ENCODE data around the gene IMMP2L. TPM values are rescaled to one million over a fixed set of nuclear protein-coding genes. Genes with fewer than 3 reads are reported as not detected.
"Not testable (repeated sequence)": the region's sequence is repeated elsewhere in the genome, so short reads cannot be mapped to it uniquely, and the experiment has no call there.

IMMP2L gene
- total and polyA plus RNA-seq, 8 donors = 2.5 to 40.8 (median 20.0) TPM; not detected in 1

DNA sequence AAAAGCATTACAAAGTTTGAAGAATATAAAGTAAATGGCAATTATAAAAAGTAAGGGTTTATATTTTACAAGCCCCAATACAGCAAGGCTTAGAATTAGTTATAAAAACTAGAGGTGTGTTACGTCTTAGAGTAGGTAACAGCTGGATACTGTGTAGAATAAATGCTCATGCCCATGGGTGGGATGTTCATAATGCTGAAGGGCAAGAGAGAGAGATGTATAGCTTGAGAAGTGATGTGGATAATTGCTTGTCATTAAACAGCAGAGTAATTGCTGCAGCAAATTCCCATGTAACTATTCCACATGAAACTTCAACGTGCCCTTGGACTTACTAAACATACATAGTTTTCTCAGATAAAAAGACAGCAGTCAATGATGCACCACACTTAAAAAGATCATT lies 233.8 kb downstream of the IMMP2L start:
- Histone ChIP-seq H3K36me3 (no peaks in the 10 kb centered on the region), H3K4me3 (no peak overlapping the region), H3K4me1 (no peaks in the 10 kb centered on the region), H3K9me3 (peaks cover 0 to 2% (median 0%) of the 10 kb centered on the region in 4 donors), H3K27me3 (no peaks in the 10 kb centered on the region), H3K27ac (no peak overlapping the region)
- WGBS, 5 donors = 85 to 94% (median 87%) methylated on average over 2 of the region's 2 CpGs
- intact Hi-C loops (cut with DNase I; ENCODE audit: low total_unique reads) = no loop called here
- no peak for DNase-seq
- TF ChIP-seq POLR2A (IDR thresholded peaks at IDR 0.05) (no peak), POLR2AphosphoS5 (IDR thresholded peaks at IDR 0.05) (no peak), CTCF (IDR thresholded peaks at IDR 0.05) (no peak), EP300 (IDR thresholded peaks at IDR 0.05) (no peak)

DNA sequence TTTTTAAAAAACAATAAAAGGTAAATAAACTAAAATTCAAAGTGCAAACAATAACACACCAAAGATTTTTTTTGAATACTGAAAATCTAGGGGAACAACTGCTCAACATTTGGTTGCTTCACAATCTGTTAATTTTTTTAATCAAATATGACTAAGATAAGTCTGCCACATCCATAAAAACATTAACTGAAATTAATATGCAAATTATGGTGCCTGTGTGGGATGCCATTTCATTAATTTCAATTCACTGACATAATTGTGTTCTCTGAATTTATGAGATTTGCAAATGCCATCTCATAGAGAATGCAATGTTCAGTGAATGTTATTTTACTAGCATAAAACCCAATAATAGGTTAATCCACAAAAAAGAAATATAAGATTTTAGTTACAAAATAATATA lies 237.5 kb downstream of the IMMP2L start:
- no peak overlapping the region for H3K27ac ChIP-seq
- DNase-seq = no peak
- no peak for TF ChIP-seq CTCF (IDR thresholded peaks at IDR 0.05)
- no peak for TF ChIP-seq POLR2A (IDR thresholded peaks at IDR 0.05)
- H3K27me3 ChIP-seq = no peaks in the 10 kb centered on the region
- intact Hi-C loops (cut with DNase I; ENCODE audit: low total_unique reads) = no loop called here
- no peaks in the 10 kb centered on the region for H3K36me3 ChIP-seq
- no peaks in the 10 kb centered on the region for H3K9me3 ChIP-seq
- no peak overlapping the region for H3K4me3 ChIP-seq
- no peaks in the 10 kb centered on the region for H3K4me1 ChIP-seq

DNA sequence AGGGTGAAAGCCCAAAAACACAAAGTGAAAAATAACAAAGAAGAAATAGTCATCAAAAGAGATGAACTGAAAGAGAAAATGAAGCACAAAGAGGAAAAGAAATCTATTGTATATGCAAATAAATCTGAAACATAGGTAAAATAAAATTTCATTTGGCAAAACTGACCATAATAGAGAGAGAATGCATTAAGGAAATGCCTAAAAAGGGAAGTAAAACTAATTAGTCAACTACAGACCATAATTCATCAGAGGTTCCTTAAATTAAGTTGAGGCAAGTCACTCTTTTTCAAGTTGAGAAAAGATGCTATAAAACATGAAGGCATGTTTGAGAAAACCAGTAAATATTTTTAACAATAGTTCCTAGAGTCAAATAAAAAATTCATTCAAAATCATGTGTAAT lies 238.1 kb downstream of the IMMP2L start:
- DNase-seq = no peak
- no peaks in the 10 kb centered on the region for H3K9me3 ChIP-seq
- H3K27ac ChIP-seq = no peak overlapping the region
- no peak for TF ChIP-seq CTCF (IDR thresholded peaks at IDR 0.05)
- no peak for TF ChIP-seq POLR2AphosphoS5 (IDR thresholded peaks at IDR 0.05)
- no peak for TF ChIP-seq POLR2A (IDR thresholded peaks at IDR 0.05)
- no peak for TF ChIP-seq EP300 (IDR thresholded peaks at IDR 0.05)
- no peaks in the 10 kb centered on the region for H3K27me3 ChIP-seq
- no peaks in the 10 kb centered on the region for H3K4me1 ChIP-seq
- intact Hi-C loops (cut with DNase I; ENCODE audit: low total_unique reads) = no loop called here
- no peaks in the 10 kb centered on the region for H3K36me3 ChIP-seq
- H3K4me3 ChIP-seq = no peak overlapping the region

- H3K4me3 ChIP-seq; H3K9me3 ChIP-seq; H3K4me1 ChIP-seq; H3K36me3 ChIP-seq; H3K27ac ChIP-seq; H3K27me3 ChIP-seq; intact Hi-C loops (cut with DNase I; ENCODE audit: low total_unique reads); DNase-seq: not testable (repeated sequence)
- WGBS, 5 donors = 94 to 100% (median 98%) methylated on average over 3 of the region's 3 CpGs
Measured at GRCh38 chr7:111323670-111324069, 238.6 kb downstream of the IMMP2L start.

DNA sequence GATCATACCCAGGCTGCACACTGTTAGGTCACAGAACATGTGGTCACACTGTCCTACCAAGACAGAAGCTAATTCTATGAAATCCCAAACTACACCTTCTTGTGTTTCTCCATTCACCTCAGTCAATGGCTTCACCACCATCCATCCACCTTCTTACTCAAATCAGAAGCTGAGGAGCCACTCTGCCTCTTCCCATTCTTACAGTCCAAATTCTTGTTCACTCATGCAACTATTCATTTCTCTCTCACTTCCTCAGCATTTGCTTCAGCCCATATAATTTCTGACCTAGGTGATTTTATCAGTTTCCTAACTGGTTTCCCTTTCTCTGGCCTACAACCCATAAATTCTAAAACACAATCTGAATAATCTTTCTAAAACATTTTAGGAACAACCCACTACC lies 242.2 kb downstream of the IMMP2L start:
- Histone ChIP-seq H3K27me3 (no peaks in the 10 kb centered on the region), H3K4me1 (no peaks in the 10 kb centered on the region), H3K27ac (no peak overlapping the region), H3K36me3 (no peaks in the 10 kb centered on the region), H3K4me3 (no peak overlapping the region), H3K9me3 (no peaks in the 10 kb centered on the region)
- intact Hi-C loops (cut with DNase I; ENCODE audit: low total_unique reads) = no loop called here
- no peak for DNase-seq
- TF ChIP-seq POLR2A (IDR thresholded peaks at IDR 0.05) = no peak
- TF ChIP-seq CTCF (IDR thresholded peaks at IDR 0.05) = no peak
- TF ChIP-seq EP300 (IDR thresholded peaks at IDR 0.05) = no peak
- TF ChIP-seq POLR2AphosphoS5 (IDR thresholded peaks at IDR 0.05) = no peak
